Keratinocyte (primary cell): ENCODE measurements around the gene ATP2B2. TPM values are rescaled to one million over a fixed set of nuclear protein-coding genes. Genes with fewer than 3 reads are reported as not detected.

ENCODE experiments used
- DNase-seq: peaks from one replicate; pipeline ENCODE4 v3.0.0-alpha.2; 2011; ENCODE audit warnings: low read depth, missing footprints, low spot score
- FAIRE-seq: peaks from 2 replicates; lab custom pipeline; 2011; peaks lifted over from hg19 to GRCh38; lab: Jason Lieb, UNC
- H2AFZ ChIP-seq: 2 replicates; pipeline ENCODE4 v1.6.0; 2012; ENCODE audit warnings: low read length, control low read depth, inconsistent platforms; ENCODE audit not compliant: control insufficient read depth
- H3K27ac ChIP-seq: 2 replicates; pipeline ENCODE4 v1.5.1; 2011; ENCODE audit warnings: low read length; ENCODE audit not compliant: control insufficient read depth, insufficient read depth
- H3K27me3 ChIP-seq: 3 replicates; pipeline ENCODE4 v1.6.0; 2011; ENCODE audit warnings: low read length; ENCODE audit not compliant: control insufficient read depth, insufficient read depth; ENCODE audit errors: extremely low read depth
- H3K36me3 ChIP-seq, 2 experiments: 2 replicates in 1 of 2; 3 replicates in 1 of 2; pipeline ENCODE4 v1.5.1; 2011; ENCODE audit warnings: low read length in 2 of 2, mild to moderate bottlenecking in 1 of 2; ENCODE audit not compliant: control insufficient read depth in 2 of 2, insufficient read depth in 2 of 2; ENCODE audit errors: extremely low read depth in 1 of 2
- H3K4me1 ChIP-seq: 3 replicates; pipeline ENCODE4 v1.5.1; 2011; ENCODE audit warnings: low read length; ENCODE audit not compliant: control insufficient read depth, insufficient read depth; ENCODE audit errors: extremely low read depth
- H3K4me2 ChIP-seq: 3 replicates; pipeline ENCODE4 v1.6.0; 2011; ENCODE audit warnings: low read depth, low read length; ENCODE audit not compliant: control insufficient read depth, insufficient read depth; ENCODE audit errors: extremely low read depth
- H3K4me3 ChIP-seq, 3 experiments: fragments of 200-600 bp in 1 of 3; sonication (generic) in 1 of 3; 2 replicates in 2 of 3; 3 replicates in 1 of 3; pipeline ENCODE4 v1.5.1; 2011 to 2016; ENCODE audit warnings: low read length in 3 of 3, mild to moderate bottlenecking in 3 of 3, control low read depth in 2 of 3, inconsistent platforms in 1 of 3, low read depth in 1 of 3, mixed read lengths in 1 of 3, mixed run types in 1 of 3, moderate library complexity in 1 of 3; ENCODE audit not compliant: control insufficient read depth in 2 of 3, insufficient read depth in 2 of 3; ENCODE audit errors: extremely low read depth in 1 of 3
- H3K79me2 ChIP-seq: 2 replicates; pipeline ENCODE4 v1.6.0; 2012; ENCODE audit warnings: low read length; ENCODE audit not compliant: control insufficient read depth, insufficient read depth
- H3K9ac ChIP-seq: 3 replicates; pipeline ENCODE4 v1.6.0; 2011; ENCODE audit warnings: low read length; ENCODE audit not compliant: control insufficient read depth, insufficient read depth; ENCODE audit errors: extremely low read depth
- H3K9me1 ChIP-seq: 3 replicates; pipeline ENCODE4 v1.6.0; 2011; ENCODE audit warnings: low read length; ENCODE audit not compliant: control insufficient read depth, insufficient read depth; ENCODE audit errors: extremely low read depth
- H3K9me3 ChIP-seq: 2 replicates; pipeline ENCODE4 v1.5.1; 2012; ENCODE audit warnings: low read depth, low read length; ENCODE audit not compliant: control insufficient read depth
- H4K20me1 ChIP-seq: 3 replicates; pipeline ENCODE4 v1.6.0; 2011; ENCODE audit warnings: low read length; ENCODE audit not compliant: control insufficient read depth, insufficient read depth; ENCODE audit errors: extremely low read depth
- CTCF ChIP-seq, 3 experiments: IDR thresholded peaks in 1 of 3; conservative IDR thresholded peaks in 1 of 3; optimal IDR thresholded peaks in 1 of 3; 2 replicates in 2 of 3; 3 replicates in 1 of 3; pipeline versions ENCODE3 to v1.5.1; 2011; ENCODE audit warnings: low read length in 3 of 3, mild to moderate bottlenecking in 3 of 3, moderate library complexity in 2 of 3, control low read depth in 1 of 3, inconsistent platforms in 1 of 3; ENCODE audit not compliant: insufficient read depth in 2 of 3; ENCODE audit errors: extremely low read depth in 1 of 3
- EZH2 ChIP-seq: IDR thresholded peaks from one replicate; pipeline ENCODE4 v1.6.1; 2012; ENCODE audit warnings: inconsistent platforms, mild to moderate bottlenecking, low read length, moderate library complexity
- dilution Hi-C: fragments of 300-500 bp; cut with MboI; formaldehyde crosslinking; loops from one replicate; pipeline ENCODE4 v1.7.0; 2020; ENCODE audit warnings: low sequenced_read_pairs; ENCODE audit not compliant: extremely low pct_ligation_motif_present
- polyA plus RNA-seq, 5 experiments: library from polyadenylated mRNA; depleted of rRNA in 3 of 5; stranded (reverse) in 3 of 5; stranded (forward) in 1 of 5; unstranded in 1 of 5; fragments of >200 nt; gene quantifications; 1 replicate in 1 of 5; 2 replicates in 3 of 5; 3 replicates in 1 of 5; pipeline versions ENCODE4 v1.2.1 to v1.2.3, GENCODE V29; 2011 to 2012; ENCODE audit warnings: missing spikeins in 2 of 5, low read depth in 1 of 5, low replicate concordance in 1 of 5
- small RNA-seq, 3 experiments: library from RNA; depleted of rRNA; stranded (forward); fragments of <200 nt; gene quantifications; one replicate each; pipeline ENCODE3, GENCODE V24; 2012; ENCODE audit warnings: low read depth in 3 of 3, low replicate concordance in 1 of 3; ENCODE audit not compliant: insufficient read length in 3 of 3

The ATP2B2 gene
- polyA plus RNA-seq, 1 donor (not counting 4 experiments of a cell fraction or from before 2014, with no cell fraction given) = not detected

- peaks cover 47% of the 10 kb centered on the region for H3K79me2 ChIP-seq
- no peaks in the 10 kb centered on the region for H3K9me1 ChIP-seq
- dilution Hi-C loops = no loop called here
- DNase-seq (no peak), FAIRE-seq (no peak)
- no peaks in the 10 kb centered on the region for H3K27me3 ChIP-seq
- no peak for TF ChIP-seq CTCF (optimal IDR thresholded peaks at IDR 0.05 in 1 of 3, IDR thresholded peaks at IDR 0.05 in 1 of 3, conservative IDR thresholded peaks at IDR 0.05 in 1 of 3; ENCODE audit: extremely low read depth in 1 of 3, insufficient read depth in 2 of 3, low read length in 3 of 3)
- TF ChIP-seq EZH2 = no peak
- H2AFZ ChIP-seq = no peak overlapping the region
- no peak overlapping the region for H3K9ac ChIP-seq
- H3K4me1 ChIP-seq = no peaks in the 10 kb centered on the region
- no peaks in the 10 kb centered on the region for H3K9me3 ChIP-seq
- no peak overlapping the region for H3K4me2 ChIP-seq
- peaks cover 3% of the 10 kb centered on the region for H4K20me1 ChIP-seq
- no peak overlapping the region for H3K27ac ChIP-seq
- peaks cover 26 to 28% of the 10 kb centered on the region in 2 experiments for H3K36me3 ChIP-seq
- H3K4me3 ChIP-seq = no peak overlapping the region
These were observed 230.8 kb downstream of the ATP2B2 start for GRCh38 chr3:10274601-10275000.

Small RNA genes lying within 50 kb of the gene (small RNA-seq; reads per million reads assigned to genes)
- gene MIR378B (0.27 to 18.6 (median 8.7) reads per million in 3 experiments), gene MIR885 (0 reads per million in 3 experiments), gene RF02126 (0 reads per million in 3 experiments)

Other genes with a start within 250 kb of the ATP2B2 start
- gene GHRL, start 212.6 kb downstream of the ATP2B2 start, polyA plus RNA-seq = not detected in 3 replicates
- 120 to 165 TPM (median 124 TPM) in 3 replicates for gene SEC13, start 184.5 kb downstream of the ATP2B2 start, polyA plus RNA-seq